Measurements from ENCODE around the gene AKR1C4. TPM values are rescaled to one million over a fixed set of nuclear protein-coding genes. Genes with fewer than 3 reads are reported as not detected.

AKR1C4 gene
- total RNA-seq, 1 donor from 2014 or later, result not detected

DNA sequence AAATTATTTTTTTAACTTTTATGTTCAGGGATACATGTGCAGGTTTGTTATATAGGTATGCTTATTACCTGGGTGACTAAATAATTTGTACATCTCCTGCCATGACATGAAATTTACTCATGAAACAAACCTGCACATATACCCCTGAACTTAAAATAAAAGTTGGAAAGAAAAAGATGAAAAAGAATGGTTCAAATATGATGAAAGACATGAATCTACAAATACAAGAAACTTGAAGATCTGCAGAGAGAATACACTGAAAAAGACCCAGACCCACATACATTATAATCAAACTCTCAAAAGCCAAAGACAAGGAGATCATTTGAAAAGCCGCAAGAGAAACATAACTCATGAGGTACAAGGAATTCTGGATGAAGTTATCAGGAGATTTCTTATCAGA lies 70.2 kb downstream of the AKR1C4 start:
- DNase-seq (ENCODE audit: low read depth), result no peak
- no peak overlapping the region for H3K4me3 ChIP-seq (ENCODE audit: low read depth, low read length)
- no peak for TF ChIP-seq CTCF (IDR thresholded peaks at IDR 0.05; ENCODE audit: insufficient read depth, low read length, poor library complexity, severe bottlenecking)
- H3K27me3 ChIP-seq (ENCODE audit: control insufficient read depth, insufficient read depth, low read length), result no peaks in the 10 kb centered on the region
- no peaks in the 10 kb centered on the region for H3K36me3 ChIP-seq (ENCODE audit: control insufficient read depth, insufficient read depth, low read length)

GRCh38 chr10:5268234-5268633 lies 71.6 kb downstream of the AKR1C4 start:
- no peak for TF ChIP-seq CTCF (IDR thresholded peaks at IDR 0.05; ENCODE audit: insufficient read depth, low read length, poor library complexity, severe bottlenecking)
- no peak for DNase-seq (ENCODE audit: low read depth)
- no peaks in the 10 kb centered on the region for H3K36me3 ChIP-seq (ENCODE audit: control insufficient read depth, insufficient read depth, low read length)
- H3K4me3 ChIP-seq (ENCODE audit: low read depth, low read length), result no peak overlapping the region
- H3K27me3 ChIP-seq (ENCODE audit: control insufficient read depth, insufficient read depth, low read length), result no peaks in the 10 kb centered on the region

Other genes with a start within 250 kb of the AKR1C4 start
- 1.2 and 1.5 TPM in 2 replicates for gene AKR1C1, start 233.4 kb upstream of the AKR1C4 start, total RNA-seq
- 0.27 and 2.0 TPM in 2 replicates for gene AKR1C2, start 193.0 kb upstream of the AKR1C4 start, total RNA-seq
- 0.68 and 1.2 TPM in 2 replicates for gene AKR1C3, start 102.4 kb upstream of the AKR1C4 start, total RNA-seq
- gene AKR1C8, start 11.7 kb upstream of the AKR1C4 start, total RNA-seq, result 0.21 TPM in 1 of 2 replicates, not detected in the other
- not detected in 2 replicates for gene UCN3, start 168.1 kb downstream of the AKR1C4 start, total RNA-seq
- gene TUBAL3, start 208.0 kb downstream of the AKR1C4 start, total RNA-seq, result 0.34 and 0.46 TPM in 2 replicates
- gene NET1, start 215.7 kb downstream of the AKR1C4 start, total RNA-seq, result 113 and 146 TPM in 2 replicates